ENCODE measurements around the gene DLEC1. TPM values are rescaled to one million over a fixed set of nuclear protein-coding genes. Genes with fewer than 3 reads are reported as not detected.
A peak's percentile ranks its signal among the peaks of the same experiment; 100 is the strongest.

The DLEC1 gene
- total RNA-seq, 1 experiment from 2014 or later: 0.58 TPM

DNA sequence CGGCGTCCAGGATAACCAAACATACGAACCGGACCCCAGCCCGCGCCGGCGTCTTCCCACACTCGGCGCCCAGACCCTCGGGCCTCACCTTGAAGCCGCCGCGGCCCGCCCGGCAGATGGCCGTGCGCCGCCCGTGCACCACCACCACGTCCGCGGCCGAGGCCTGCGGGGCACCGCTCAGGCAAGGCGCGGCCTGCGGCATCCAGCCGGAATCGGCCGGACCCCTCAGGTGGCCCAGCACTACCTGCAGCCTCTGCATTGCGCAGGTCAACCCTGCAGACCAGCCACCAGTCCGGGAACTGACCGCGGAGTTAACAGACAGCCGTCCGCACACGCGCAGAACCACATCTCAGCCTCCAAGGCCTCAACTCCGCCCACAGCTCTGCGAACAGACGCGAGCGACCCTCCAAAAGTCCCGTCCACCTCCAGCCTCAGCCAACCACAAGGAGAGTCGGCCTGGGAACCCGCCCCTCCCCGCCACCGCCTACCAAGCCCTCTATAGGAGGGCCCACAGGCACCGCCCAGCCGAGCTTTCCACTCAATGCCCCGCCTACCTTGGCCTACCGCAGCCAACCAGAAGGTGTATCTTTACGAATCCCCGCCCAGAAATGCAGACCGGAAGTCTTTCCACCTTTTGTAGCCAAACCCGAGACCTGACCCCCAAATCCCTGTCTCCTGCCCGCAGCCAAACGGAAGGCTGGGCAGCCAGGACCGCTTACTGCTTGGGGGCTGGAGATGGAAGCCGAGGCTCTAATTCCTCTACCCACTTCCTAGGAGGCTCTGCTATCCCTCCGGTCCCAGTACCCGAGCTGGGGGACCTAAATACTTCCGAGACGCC is 98.0 kb downstream of the DLEC1 start, which contains the start of gene ACAA1:
Gene ACAA1 (minus strand): TSS at position 351 of the 838 bp plus-strand sequence. CDS start 92 bp downstream, at position 259.
- DNase-seq (ENCODE audit: low spot score): peak; percentile 97

DNA sequence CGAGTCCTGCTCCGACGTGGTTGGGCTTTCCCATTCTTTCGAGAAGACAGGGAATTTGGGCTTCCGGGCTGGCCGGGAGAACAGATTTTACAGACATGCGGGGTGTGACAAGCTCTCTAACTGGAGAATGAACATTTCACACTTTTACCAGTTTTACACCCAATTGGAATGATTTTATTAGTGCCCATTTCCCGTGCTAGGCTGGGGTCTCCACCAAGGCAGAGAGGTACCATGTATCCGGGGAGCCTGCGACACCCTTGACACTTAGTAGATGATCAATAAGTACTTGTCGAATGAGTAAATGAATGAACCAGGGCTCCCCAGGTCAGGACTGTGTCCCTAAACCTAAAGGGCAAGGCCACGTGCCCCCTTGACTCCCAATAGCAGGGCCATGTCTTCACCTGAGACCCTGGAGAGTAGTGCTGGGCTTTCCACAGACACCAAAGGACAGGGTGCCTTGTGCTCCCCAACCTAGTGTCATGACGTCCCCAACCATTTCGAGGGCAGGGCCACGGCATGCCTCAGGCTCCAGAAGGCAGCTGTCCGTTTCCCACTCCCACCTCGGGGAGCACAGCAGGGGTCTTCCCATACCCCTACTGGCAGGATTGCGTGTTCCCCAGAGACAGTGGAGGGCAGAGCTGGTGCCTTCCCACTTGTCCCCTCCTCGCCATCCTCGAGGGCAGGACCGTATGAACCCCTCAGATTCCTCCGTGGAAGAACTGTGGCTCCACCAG is 98.8 kb downstream of the DLEC1 start:
- DNase-seq (ENCODE audit: low spot score): no peak

DNA sequence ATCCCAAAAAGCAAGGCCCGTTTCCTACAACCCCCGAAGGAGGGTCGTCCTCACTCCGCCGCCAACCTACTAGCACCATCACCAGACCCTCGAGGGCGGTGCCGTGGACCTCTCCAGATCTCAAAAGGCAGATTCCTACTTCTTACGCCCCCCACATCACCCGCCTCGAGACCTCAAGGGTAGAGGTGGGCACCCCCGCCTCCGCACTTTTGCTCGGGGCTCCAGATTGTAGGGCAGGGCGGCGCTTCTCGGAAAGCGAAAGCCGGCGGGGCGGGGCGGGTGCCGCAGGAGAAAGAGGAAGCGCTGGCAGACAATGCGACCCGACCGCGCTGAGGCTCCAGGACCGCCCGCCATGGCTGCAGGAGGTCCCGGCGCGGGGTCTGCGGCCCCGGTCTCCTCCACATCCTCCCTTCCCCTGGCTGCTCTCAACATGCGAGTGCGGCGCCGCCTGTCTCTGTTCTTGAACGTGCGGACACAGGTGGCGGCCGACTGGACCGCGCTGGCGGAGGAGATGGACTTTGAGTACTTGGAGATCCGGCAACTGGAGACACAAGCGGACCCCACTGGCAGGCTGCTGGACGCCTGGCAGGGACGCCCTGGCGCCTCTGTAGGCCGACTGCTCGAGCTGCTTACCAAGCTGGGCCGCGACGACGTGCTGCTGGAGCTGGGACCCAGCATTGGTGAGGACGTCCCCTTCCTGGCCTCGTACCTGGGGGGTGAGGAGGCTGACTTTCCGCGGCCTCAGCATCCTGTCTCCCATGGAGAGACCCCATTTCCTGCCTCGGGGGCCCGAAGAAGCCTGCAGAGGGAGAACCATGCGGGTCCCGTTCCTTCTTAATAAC is 99.6 kb downstream of the DLEC1 start, which contains the start of gene MYD88:
Gene MYD88 (plus strand): TSS at position 313 of the 842 bp plus-strand sequence. CDS start 40 bp downstream, at position 353.
- DNase-seq (ENCODE audit: low spot score): peak; percentile 50

DNA sequence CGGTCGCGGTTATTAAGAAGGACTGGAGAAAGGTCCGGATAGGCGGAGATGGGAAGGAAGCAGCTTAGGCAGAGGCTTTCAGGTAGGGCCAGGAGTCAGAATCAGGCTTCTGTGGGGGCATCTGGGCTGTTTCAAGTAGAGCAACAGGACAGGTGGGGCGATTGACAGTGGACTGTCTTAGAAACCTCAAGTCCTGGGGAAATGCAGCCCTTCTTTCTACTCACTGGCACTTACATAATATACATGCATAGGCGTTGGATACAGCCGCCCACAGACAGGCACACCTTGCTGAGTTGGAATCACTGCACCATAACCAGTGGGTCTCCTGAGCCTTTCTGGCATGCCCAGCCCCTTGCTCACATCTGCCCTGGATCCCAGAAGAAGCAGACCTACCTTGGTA is 100.2 kb downstream of the DLEC1 start:
- peak; percentile 37 for DNase-seq (ENCODE audit: low spot score)

DNA sequence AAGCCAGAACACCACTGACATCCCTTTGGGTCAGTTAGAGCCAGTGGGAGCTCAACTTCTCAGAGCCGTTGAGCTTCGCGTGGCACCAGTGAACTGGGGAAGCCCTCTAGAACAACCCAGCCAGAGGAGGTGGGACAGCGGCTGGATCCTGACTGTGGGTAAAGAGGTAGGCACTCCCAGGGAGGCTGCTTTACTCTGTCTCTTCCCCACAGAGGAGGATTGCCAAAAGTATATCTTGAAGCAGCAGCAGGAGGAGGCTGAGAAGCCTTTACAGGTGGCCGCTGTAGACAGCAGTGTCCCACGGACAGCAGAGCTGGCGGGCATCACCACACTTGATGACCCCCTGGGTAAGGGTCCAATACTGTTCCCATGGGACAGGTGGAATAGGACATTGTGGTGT is 100.6 kb downstream of the DLEC1 start:
- no peak for DNase-seq (ENCODE audit: low spot score)

DNA sequence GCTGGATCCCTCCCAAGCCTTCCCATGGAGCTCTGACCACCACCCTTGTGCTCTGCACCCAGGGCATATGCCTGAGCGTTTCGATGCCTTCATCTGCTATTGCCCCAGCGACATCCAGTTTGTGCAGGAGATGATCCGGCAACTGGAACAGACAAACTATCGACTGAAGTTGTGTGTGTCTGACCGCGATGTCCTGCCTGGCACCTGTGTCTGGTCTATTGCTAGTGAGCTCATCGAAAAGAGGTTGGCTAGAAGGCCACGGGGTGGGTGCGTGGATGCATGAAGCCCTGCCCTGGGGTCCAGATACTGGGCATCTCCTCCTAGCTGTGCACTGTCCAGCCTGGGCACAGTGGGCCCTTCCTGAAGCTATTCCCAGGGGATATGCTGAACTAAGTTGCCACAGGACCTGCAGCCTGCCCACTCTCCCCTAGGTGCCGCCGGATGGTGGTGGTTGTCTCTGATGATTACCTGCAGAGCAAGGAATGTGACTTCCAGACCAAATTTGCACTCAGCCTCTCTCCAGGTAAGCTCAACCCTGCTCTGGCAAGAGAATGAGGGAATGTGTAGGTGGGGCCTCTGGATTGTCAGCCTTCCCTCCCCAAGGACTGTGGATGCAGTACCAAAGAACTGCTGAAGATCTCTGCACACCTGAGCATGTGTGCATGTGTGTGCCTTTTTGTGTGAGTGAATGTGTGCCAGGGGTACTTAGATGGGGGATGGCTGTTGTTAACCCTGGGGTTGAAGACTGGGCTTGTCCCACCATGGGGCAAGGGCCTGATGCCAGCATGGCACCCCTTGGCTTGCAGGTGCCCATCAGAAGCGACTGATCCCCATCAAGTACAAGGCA is 101.5 kb downstream of the DLEC1 start:
- no peak for DNase-seq (ENCODE audit: low spot score)

DNA sequence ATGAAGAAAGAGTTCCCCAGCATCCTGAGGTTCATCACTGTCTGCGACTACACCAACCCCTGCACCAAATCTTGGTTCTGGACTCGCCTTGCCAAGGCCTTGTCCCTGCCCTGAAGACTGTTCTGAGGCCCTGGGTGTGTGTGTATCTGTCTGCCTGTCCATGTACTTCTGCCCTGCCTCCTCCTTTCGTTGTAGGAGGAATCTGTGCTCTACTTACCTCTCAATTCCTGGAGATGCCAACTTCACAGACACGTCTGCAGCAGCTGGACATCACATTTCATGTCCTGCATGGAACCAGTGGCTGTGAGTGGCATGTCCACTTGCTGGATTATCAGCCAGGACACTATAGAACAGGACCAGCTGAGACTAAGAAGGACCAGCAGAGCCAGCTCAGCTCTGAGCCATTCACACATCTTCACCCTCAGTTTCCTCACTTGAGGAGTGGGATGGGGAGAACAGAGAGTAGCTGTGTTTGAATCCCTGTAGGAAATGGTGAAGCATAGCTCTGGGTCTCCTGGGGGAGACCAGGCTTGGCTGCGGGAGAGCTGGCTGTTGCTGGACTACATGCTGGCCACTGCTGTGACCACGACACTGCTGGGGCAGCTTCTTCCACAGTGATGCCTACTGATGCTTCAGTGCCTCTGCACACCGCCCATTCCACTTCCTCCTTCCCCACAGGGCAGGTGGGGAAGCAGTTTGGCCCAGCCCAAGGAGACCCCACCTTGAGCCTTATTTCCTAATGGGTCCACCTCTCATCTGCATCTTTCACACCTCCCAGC is 102.4 kb downstream of the DLEC1 start:
- no peak for DNase-seq (ENCODE audit: low spot score)

DNA sequence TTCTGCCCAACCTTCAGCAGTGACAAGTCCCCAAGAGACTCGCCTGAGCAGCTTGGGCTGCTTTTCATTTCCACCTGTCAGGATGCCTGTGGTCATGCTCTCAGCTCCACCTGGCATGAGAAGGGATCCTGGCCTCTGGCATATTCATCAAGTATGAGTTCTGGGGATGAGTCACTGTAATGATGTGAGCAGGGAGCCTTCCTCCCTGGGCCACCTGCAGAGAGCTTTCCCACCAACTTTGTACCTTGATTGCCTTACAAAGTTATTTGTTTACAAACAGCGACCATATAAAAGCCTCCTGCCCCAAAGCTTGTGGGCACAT is 102.9 kb downstream of the DLEC1 start:
- DNase-seq (ENCODE audit: low spot score): no peak

DNA sequence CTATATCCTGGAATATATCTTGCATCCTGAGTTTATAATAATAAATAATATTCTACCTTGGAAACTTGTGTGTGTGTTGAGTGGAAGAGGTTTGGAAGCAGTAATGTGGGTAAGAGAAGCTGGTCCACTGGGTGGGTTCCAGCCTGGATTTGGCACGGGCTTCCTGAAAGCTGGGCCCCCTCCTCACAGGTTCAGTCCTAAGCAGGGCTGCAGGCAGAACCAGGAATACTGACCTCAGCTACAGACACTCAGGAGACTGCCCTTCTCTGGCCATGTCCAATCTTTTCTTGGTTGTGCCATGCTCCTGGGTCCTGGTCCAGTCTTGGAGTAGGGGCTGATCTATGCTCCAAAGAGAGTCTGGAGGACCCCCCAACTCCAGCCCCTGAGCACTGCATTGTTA is 104.0 kb downstream of the DLEC1 start:
- no peak for DNase-seq (ENCODE audit: low spot score)

DNA sequence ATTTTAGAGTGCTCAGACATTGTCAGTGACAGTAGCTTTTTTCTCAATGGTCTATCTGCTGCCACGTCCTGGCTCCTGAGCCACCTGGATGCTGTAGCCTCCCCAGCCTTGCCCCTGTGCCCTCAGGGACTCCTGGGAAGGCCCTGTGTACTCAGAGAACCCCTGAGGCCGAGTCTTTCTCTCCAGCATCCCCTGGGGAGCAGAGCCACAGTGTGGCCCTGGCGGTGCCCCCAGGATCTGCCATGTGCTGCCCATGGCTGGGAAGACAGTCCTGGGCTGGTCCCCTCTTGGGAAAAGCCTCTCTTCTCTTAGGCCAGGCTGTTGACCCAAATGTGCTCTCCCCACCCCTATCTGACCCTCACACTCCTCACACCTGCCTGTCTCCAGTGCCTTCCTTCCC is 104.5 kb downstream of the DLEC1 start:
- DNase-seq (ENCODE audit: low spot score): no peak

DNA sequence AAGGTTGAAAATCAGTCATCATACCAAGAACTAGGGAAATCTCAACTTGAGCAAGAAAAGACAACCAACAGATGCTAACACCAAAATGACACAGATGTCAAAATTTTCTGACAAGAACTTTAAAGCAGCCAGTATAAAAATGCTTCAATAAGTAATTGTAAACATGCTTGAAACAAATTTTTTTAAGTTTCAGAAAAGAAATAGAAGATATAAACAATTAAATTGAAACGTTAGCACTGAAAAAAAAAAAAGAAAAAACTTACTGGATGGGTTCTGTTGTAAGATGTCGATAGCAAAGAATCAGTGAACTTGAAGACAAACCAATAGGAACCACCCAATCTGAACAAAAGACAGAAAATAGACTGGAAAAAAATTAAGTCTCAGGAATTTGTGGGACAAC is 107.5 kb downstream of the DLEC1 start:
- no peak for DNase-seq (ENCODE audit: low spot score)

DNA sequence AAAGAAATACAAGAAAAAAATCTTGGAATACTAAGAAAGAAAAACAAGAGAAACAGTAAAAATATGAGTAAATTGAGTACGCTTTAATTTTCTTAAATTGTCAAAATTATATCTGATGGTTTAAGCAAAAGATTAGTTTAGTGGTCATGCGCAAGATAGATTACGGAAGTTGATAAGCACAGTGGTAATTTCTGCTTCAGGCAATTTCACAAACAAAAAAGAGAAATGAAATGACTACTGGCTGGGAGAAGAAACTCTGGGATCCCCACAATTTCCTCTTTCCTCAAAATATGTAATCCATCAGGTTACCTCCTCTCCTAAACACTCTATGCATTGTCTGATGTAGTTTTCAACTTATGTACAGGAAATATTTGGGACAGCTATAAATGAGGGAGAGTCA is 108.4 kb downstream of the DLEC1 start:
- DNase-seq (ENCODE audit: low spot score): no peak

DNA sequence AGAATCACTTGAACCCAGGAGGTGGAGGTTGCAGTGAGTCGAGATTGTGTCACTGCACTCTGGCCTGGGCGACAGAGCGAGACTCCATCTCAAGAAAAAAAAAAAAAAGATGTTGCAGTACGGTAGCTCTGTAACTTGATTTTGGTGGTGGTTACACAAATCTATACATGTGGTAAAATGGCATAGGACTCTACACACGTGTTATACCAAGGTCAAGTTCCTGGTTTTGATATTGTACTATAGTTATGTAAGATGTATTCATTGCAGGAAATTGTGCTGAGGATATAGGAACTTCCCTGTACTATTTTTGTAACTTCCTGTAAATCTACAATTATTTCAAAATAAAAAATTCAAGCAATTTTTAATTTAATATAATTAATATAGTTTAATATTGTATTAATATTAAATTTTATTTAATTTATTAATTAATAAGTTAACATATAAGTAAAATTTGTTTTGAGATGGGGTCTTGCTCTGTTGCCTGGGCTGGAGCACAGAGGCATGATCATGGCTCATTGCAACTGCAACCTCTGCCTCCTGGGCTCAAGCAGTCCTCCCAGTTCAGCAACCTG is 109.4 kb downstream of the DLEC1 start:
- DNase-seq (ENCODE audit: low spot score): no peak

DNA sequence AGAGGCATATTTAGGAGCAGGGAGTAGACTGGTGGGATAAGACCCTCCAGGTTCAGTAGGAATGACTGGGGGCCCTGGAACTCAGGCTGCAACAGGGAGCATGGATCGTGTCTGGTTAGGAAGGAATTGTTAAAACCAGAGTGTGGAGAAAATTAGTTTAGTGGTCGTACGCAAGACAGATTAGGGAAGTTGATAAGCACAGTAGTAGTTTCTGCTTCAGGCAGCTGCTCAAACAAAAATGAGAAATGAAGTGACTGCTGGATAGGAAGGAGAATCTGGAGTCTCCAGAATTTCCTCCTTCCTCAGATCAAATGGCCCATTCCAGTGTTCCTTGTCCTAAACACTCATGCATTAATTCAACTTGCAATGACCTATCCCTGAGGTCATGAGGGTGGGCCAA is 110.7 kb downstream of the DLEC1 start:
- no peak for DNase-seq (ENCODE audit: low spot score)

DNA sequence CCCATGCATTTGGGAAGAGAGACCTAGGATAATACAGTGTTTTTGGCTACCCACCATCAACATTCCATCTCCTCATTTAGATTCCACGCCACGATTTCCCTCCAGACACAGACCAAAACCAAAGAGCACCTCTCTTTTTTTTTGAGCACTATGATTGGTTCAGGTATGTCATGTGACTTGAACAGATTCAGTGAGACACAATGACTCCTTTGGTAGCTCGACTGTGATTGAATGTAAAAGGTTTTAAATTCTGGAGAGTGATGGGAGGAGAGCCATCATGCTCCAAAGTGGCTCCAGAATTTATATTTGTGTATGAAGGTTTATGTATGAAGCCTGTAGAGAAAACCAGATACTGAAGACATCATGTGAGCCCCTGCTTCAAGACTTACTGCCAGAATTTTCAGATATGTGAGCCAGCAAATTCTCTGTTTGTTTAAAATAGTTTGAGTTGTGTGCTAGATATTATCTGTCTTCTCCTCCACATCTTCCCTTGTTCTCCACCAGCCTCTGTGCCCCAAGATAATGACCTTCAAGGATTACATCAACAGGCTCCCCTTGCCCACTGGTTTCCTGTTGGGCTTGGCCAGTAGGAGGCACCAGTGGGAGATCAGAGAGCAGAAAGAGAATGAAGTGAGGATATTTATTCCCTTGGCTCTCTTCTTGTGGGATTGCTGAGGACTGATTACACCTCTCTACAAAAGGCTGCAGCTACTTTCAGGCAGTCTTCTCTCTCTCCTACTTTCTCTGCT is 111.9 kb downstream of the DLEC1 start:
- no peak for DNase-seq (ENCODE audit: low spot score)

DNA sequence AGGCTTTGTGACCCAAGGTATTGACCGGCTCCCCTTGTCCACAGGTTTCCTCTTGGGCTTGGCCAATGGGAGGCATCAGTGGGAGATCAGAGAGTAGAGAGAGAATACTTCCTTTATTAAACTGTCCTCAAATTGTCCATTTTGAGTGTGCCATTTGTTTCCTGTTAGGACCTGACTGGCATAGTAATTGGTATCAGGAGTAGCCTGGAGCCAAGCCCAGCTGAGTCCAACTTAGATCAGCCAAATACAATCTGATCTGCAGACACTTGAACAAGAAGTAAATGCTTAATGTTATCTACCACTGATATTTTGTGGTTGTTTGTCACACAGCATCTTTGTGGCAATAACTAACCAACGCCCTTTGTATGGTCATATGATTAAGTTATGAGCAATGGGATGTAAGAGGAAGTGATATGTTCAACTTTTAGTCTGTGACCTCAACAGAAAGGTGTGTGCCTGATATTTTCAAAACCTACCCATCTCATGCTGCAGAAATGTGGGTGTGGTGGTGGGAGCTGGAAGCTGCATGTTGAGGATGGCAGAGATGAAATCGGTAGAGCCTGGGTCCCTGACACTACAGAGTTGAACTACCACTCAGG is 112.8 kb downstream of the DLEC1 start:
- no peak for DNase-seq (ENCODE audit: low spot score)

DNA sequence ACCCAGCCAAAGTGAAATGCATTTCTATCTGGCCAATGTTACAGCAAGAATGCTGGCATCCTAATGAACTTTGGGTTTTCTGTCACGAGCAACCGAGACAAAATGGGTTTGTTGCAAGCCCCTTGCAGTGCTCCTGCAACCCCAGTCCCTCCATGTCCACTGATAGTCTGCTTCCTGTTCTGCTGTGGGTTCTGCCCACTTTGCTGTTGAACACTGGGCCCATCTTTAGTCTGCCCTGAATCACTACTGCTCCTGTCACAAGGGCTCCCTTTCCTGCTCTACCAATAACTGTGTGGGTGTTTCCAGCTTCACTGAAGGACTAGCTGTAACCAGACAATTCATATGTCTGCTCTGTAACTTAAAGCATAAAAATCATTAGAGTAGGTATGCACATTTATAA is 113.6 kb downstream of the DLEC1 start:
- DNase-seq (ENCODE audit: low spot score): no peak

DNA sequence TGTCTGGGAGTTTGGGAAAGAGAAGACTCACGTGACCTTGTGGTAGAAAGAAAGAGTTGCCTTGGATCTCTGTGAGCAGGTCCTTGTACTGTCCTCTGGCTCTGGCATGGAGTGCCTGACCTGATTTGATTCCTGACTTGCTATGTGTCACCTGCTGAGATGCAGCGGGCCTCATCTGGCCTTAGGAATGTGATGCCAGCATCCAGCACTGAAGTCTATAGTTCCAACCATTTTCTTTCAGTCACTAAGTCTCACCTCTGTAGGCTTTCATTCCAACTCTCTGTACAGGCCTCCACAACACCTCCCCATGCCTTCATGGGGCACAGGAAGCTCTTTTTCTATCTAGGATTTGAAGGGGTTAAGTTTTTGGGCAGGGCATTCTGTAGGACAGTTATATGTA is 114.2 kb downstream of the DLEC1 start:
- no peak for DNase-seq (ENCODE audit: low spot score)

DNA sequence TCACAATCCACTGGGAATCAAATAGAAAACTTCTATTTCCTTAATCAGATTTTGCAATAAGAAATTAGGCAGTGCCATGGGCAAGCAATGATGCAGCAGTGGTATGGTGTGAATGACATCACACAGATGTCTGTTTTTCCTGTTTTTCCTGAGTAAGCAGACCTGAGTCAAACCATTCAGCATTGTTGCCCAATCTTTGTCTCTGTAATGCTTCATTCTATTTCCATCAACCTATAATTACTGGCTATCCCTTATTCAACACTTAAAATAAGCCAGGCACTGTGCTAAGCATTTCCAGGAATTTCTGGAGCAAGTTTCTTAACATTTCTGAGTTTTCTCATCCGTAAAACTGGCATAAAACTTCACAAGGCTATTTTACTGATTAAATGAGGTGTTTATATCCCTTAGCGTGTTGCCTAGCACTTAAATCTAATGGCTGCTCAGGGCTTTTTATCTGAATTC is 115.1 kb downstream of the DLEC1 start:
- peak; percentile 65 for DNase-seq (ENCODE audit: low spot score)
